Epithelial cell of alveolus of lung (primary cell): ENCODE data around the gene AKT3. TPM values are rescaled to one million over a fixed set of nuclear protein-coding genes. Genes with fewer than 3 reads are reported as not detected.

ENCODE experiments used
- total RNA-seq: library from RNA; depleted of rRNA; stranded (reverse); fragments of >200 nt; gene quantifications from 2 replicates; pipeline ENCODE4 v1.2.1, GENCODE V29; 2015

Gene AKT3
- total RNA-seq, result 18.9 and 21.2 TPM in 2 replicates

DNA sequence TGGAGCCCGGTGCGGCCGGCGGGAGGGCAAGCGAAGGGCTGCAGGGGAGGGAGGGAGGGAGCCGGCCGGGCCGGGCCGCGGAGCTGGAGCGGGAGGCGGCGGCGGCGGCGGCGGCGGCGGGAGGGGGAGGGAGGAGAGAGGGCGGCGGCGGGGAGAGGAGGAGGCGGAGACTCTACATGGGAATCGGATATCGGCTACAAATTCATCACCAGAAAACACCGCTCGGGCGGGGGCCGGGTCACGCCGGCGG, at the start of gene AKT3:
TSS of gene AKT3 (minus strand) at position 42 of the 250 bp plus-strand sequence. CDS start 7,073 bp downstream, outside the sequence.

Other genes with a start within 250 kb of the AKT3 start
- gene ZBTB18, start 201.0 kb upstream of the AKT3 start, total RNA-seq, result 7.9 and 9.6 TPM in 2 replicates